ENCODE results near the gene KCNE2. TPM values are rescaled to one million over a fixed set of nuclear protein-coding genes. Genes with fewer than 3 reads are reported as not detected.

Gene KCNE2
- total and polyA plus RNA-seq, 2 experiments from 2014 or later = 0.28 to 0.55 TPM

- Histone ChIP-seq H4K20me1 (replicated peaks; ENCODE audit: insufficient read depth) (no peaks in the 10 kb centered on the region), H3K4me2 (no peak overlapping the region), H3K9me2 (ENCODE audit: insufficient read depth) (no peaks in the 10 kb centered on the region), H3K4me1 (ENCODE audit: insufficient read depth) (no peaks in the 10 kb centered on the region), H3K79me2 (replicated peaks; ENCODE audit: insufficient read depth) (no peaks in the 10 kb centered on the region), H3F3A (replicated peaks; ENCODE audit: low read depth) (0 out of 2 replicates have a peak, but pooled peaks cover 2% of the 10 kb centered on the region), H3K4me3 (no peak overlapping the region), H3K27ac (ENCODE audit: low read depth) (no peak overlapping the region), H3K36me3 (ENCODE audit: insufficient read depth) (no peaks in the 10 kb centered on the region), H2AFZ (no peak overlapping the region), H3K27me3 (ENCODE audit: insufficient read depth) (no peaks in the 10 kb centered on the region)
- H3K36me3 Mint-ChIP-seq (ENCODE audit: low read depth) = no peaks in the 10 kb centered on the region
- H3K27ac Mint-ChIP-seq = no peak overlapping the region
- TF ChIP-seq POLR2AphosphoS5 (IDR thresholded peaks at IDR 0.05; ENCODE audit: low read depth) (no peak), CTCF (conservative IDR thresholded peaks at IDR 0.05; ENCODE audit: low read depth in 2 of 2) (no peak), ETS1 (IDR thresholded peaks at IDR 0.05) (no peak), REST (IDR thresholded peaks at IDR 0.05; ENCODE audit: unreplicated experiment) (no peak), JUNB (IDR thresholded peaks at IDR 0.05; ENCODE audit: unreplicated experiment) (no peak), EZH2 (IDR thresholded peaks at IDR 0.05; ENCODE audit: low read depth, unreplicated experiment) (no peak), NANOG (IDR thresholded peaks at IDR 0.05; ENCODE audit: borderline replicate concordance) (no peak), ZNF114 (CRISPR knock-in tag; IDR thresholded peaks at IDR 0.05) (no peak), ZNF331 (CRISPR knock-in tag; IDR thresholded peaks at IDR 0.05; ENCODE audit: low read depth) (no peak), CREB1 (CRISPR knock-in tag; IDR thresholded peaks at IDR 0.05; ENCODE audit: low read depth) (no peak), STAT1 (IDR thresholded peaks at IDR 0.05; ENCODE audit: unreplicated experiment) (no peak), EZH2phosphoT487 (IDR thresholded peaks at IDR 0.05; ENCODE audit: unreplicated experiment) (no peak), ZNF462 (CRISPR knock-in tag; IDR thresholded peaks at IDR 0.05) (no peak)
- DNase-seq (ENCODE audit: low spot score) (no peak), ATAC-seq (no peak)
- H3K27me3 Mint-ChIP-seq (ENCODE audit: insufficient read depth, low read depth, poor library complexity) = peaks cover 6% of the 10 kb centered on the region
- no peak overlapping the region for H3K4me3 Mint-ChIP-seq
- H3K9me3 Mint-ChIP-seq = peaks cover 6% of the 10 kb centered on the region; the same call in 1 of the 3 replicates
- no peaks in the 10 kb centered on the region; the same call in 1 of the 3 replicates for H3K4me1 Mint-ChIP-seq
Observed at GRCh38 chr21:34348890-34349519, 14.8 kb upstream of the KCNE2 start.

Measured in GM23338 (cell line).